ENCODE results near the gene NAA15.

- TF ChIP-seq CTCF (conservative IDR thresholded peaks at IDR 0.05; ENCODE audit: low read depth, low read length) (no peak), EZH2 (IDR thresholded peaks at IDR 0.05; ENCODE audit: low read length, unreplicated experiment) (no peak)
Measured at GRCh38 chr4:139438141-139438540, 136.8 kb downstream of the NAA15 start.
